HG02610 (cell line): Measurements from ENCODE around the gene NUTM2G.
"Not testable (repeated sequence)": the region's sequence is repeated elsewhere in the genome, so short reads cannot be mapped to it uniquely, and the experiment has no call there.

Experiments used
- ATAC-seq: cut with Tn5 transposase; IDR thresholded peaks from one replicate; pipeline ENCODE4 v1.9.1; 2021; ENCODE audit warnings: mild to moderate bottlenecking, moderate library complexity; ENCODE audit not compliant: unreplicated experiment

The NUTM2G gene, protein sequence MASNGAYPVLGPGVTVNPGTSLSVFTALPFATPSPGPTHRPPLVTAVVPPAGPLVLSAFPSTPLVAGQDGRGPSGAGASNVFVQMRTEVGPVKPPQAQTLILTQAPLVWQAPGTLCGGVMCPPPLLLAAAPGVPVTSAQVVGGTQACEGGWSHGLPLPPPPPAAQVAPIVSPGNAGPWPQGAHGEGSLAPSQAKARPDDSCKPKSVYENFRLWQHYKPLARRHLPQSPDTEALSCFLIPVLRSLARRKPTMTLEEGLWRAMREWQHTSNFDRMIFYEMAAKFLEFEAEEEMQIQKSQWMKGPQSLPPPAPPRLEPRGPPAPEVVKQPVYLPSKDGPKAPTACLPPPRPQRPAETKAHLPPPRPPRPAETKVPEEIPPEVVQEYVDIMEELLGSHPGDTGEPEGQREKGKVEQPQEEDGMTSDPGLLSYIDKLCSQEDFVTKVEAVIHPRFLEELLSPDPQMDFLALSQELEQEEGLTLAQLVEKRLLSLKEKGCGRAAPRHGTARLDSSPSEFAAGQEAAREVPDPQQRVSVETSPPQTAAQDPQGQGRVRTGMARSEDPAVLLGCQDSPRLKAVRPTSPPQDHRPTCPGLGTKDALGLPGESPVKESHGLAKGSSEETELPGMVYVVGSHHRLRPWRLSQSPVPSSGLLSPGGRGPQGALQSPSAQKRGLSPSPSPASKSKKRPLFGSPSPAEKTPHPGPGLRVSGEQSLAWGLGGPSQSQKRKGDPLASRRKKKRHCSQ

DNA sequence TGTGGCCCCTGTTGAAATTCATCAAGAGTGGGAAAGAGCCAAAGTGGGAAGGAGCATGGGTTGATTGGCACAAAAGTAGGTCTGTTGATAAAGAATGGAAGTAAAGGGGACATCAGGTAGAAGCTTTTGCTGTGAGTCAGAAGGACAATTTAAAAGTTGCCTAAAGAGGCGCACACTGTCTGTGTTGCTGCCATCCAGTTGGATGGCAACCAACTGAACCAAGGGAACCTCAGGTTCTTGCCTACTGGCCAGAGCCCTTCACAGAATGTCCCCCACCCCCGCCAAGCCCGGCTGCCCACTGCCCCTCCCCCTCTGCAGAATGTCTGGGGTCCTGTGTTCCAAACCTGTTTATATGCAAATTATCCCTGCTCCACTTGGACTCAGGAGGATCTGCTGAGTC, at the start of gene NUTM2G:
Gene NUTM2G, plus strand, starts transcription at position 301 of the 400 bp plus-strand sequence. CDS start 182 bp downstream, outside the sequence.
- not testable (repeated sequence) for ATAC-seq

DNA sequence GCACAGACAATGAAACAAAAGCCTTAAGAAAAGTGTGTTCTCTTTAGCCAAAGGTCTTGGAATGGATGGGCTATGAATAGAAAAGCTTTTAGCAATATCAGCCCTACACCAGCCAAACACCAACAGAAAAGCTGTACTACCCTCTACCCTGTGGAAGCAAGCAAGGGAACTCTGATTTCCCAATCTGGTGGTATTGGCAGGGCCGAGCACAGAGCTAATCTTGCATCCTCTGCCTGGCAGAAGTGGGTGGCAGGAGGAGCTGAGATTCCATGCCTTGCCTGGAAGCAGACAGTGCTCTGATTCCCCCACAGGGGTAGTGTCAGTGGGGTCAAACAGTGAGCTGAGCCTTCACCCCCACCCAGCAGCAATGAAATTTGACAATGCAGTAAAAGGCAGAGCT, 44.7 kb upstream of the NUTM2G start:
- ATAC-seq: no peak

DNA sequence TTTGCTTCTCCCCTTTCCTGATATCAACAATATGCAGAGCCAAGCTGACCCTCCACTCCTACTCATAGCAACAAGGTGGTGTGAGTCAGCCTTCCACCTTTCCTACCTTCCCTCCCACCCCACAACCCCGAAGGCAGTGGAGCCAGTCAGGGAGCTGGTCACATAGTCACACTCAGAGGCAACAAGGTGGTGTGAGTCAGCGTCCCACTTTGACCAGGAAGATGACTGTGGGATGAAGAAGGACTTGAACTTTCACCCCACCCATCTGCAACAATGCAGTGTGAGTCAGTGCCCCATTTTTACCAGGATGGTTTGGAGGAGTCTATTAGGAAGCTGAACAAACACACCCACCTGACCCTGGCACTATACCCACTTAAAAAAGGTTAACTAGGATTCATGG, 44.2 kb upstream of the NUTM2G start:
- ATAC-seq: no peak

DNA sequence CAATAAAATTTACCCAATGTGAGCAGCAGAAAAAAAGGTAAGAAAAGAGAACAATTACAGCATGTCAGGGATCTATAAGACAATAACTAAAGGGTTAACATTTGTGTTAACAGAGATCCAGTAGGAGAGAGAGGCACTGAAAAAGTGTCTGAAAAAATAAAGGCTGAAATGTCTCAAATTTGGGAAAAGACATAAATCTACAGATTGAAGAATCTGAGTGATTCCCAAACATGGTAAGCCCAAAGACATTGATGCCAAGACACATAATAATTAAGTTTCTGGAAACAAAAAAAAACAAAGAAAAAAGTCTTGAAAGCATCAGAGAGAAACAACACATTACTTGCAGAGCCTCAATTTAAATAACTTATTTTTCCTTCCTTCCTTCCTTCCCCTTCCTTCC, 43.2 kb upstream of the NUTM2G start:
- no peak for ATAC-seq

DNA sequence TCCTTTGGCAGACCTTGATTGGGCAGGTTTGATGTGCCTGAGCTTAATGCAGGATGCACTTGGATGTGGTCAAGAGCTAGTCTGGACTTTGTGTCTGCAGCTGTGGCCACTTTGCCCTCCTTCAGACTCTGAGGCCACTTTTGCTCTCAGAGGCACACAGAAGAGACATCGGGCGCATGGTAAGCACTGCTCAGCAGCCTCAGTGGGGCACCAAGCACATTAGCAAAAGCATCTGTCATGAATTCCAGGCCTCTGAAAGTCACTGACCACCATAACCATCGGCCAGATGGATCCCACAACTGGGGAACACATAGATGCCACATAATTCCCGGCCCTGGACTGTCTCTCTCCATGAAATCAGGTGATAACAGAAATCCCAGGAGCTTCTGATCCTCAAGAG, 40.1 kb upstream of the NUTM2G start:
- no peak for ATAC-seq

DNA sequence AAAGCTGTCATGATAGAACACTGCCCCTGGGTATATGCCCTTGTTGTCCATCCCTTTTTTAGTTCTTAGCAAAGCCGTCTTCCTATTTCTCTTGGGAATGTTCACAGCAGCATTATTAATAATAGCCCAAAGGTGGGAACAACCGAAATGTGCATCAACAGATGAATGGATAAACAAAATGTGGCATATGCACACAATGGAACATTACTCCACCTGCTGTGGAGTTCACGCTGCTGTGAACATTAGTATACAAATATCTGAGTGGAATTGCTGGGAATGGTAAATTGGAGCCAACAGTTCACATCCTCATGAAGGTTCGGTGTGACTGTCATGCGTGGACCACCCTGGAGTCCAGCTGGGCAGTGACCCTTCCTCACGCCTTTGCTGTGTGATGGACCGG, 36.5 kb upstream of the NUTM2G start:
- ATAC-seq: no peak

DNA sequence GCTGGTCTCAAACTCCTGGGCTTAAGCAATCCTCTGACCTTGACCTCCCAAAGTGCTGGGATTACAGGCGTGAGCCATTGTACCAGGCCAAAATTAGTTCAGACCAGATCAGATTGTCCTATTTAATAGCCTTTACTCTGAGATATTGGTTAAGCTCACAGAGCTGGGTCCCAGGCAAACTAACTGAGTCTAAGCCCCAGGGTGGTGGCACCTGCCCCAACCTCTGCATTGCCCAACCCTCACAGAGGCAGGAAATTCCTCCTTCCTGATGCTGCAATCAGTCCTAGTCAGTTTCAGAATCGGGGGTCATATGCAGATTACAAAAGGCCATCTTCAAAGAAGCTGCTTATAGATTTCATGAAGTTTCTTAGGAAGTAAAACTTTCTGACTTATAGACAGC, 28.6 kb upstream of the NUTM2G start:
- ATAC-seq: not testable (repeated sequence)

DNA sequence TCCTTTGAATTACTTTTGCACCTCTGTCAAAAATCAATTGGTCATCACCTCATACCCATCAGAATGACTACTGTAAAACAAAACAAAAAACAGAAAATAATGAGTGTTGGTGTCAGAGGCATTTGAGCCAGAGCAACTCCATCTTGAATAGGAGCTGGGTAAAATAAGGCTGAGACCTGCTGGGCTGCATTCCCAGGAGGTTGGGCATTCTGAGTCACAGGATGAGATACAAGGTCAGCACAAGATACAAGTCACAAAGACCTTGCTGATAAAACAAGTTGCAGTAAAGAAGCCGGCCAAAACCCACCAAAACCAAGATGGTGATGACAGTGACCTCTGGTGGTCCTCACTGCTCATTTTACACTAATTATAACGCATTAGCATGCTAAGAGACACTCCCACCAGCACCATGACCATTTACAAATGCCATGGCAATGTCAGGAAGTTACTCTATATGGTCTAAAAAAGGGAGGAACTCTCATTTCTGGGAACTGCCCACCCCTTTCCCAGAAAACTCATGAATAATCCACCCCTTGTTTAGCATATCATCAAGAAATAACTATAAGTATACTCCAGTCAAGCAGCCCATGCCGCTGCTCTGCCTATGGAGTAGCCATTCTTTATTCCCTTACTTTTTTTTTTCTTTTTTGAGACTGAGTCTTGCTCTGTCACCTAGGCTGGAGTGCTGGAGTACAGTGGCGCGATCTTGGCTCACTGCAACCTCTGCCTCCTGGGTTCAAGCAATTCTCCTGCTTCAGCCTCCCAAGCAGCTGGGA, 23.5 kb upstream of the NUTM2G start:
- not testable (repeated sequence) for ATAC-seq

DNA sequence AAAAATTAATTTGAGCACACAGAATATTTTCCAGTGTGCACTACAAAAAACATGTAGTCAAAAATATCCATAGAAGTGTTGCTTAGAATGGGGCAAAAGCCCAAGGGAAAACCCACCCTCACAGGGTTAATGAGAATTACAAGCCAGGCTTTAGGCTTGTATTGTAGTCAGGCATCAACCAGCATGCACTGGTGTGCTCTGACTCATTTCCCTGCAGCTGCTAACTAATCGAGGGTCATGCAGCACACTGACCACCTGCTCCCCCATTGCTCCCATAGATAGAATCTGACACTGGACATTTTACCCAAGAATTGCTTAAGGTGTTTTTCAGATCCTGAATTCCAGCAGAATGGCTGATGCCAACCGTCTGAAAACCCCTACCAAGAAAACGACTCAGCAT, 20.2 kb upstream of the NUTM2G start:
- not testable (repeated sequence) for ATAC-seq

DNA sequence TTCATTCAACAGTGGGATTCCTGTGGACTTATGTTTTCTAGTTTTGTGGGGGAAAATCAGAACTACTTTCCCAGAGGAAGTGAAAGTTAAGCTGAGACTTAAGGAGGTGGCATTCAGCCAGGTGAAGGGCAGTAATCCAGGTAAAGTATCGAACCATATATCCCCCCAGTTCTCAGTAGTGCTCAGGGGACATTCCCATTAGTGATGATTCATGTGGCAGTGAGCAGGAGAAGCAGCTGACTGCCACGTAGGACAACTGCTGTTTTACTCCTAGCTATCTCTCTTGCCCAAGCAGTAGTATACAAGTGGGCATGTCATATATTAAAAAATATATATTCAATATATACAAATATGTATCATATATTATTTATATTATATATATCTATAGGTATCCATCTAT, 13.1 kb upstream of the NUTM2G start:
- ATAC-seq: not testable (repeated sequence)

DNA sequence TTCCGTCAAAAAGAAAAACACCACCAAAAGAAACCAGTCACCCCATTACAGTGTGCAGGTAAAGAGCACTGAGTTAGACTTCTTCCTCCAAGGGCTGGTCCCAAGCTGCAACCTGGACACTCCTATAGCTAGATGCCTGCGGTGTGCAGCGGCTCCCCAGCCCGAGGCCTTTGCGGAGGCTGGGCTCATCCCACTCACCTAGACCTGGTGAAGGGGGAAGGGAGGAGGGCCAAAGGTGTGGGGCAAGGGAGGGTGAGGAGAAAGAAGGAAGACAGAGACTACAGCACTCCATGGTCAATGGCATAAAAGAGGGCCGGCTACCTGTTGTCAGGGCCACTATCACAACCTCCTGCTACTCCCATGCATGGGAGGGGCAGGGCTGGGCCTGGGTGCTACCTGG, 12.1 kb upstream of the NUTM2G start:
- not testable (repeated sequence) for ATAC-seq

DNA sequence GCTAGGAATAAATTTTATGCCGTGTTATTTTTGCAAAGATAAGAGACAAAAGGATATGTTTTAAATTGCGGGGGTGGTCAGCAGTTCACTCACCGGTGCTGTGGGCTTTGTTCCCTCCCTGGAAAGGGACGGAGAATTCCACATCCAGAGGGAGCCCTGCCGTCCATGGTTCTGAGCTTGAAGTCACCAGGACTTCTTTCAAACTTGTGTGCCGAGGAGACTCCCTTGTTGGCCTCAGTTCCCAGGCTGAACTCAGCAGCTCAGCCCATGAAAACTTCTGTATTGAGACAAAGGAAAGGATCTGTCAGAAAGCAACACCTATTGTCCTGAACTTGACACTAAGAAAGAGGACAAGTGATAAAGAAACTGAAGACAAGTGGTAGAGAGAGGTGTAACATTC, 10.1 kb upstream of the NUTM2G start:
- not testable (repeated sequence) for ATAC-seq

DNA sequence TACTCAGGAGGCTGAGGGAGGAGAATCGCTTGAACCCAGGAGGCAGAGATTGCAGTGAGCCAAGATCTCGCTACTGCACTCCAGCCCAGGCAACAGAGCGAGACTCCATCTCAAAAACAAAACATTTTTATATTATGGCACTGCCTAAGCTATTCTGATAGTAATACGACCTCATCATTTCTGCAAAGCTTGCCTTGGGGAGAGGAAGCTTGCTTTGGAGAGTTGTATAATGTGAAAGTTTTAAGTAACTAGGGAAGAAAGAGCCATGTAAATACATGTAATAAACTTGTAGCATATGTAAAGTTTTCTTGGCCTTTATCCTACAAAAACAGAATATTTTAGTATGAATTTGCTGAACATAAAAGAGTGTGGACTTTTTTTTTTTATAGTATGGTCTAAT, 7.8 kb upstream of the NUTM2G start:
- not testable (repeated sequence) for ATAC-seq

DNA sequence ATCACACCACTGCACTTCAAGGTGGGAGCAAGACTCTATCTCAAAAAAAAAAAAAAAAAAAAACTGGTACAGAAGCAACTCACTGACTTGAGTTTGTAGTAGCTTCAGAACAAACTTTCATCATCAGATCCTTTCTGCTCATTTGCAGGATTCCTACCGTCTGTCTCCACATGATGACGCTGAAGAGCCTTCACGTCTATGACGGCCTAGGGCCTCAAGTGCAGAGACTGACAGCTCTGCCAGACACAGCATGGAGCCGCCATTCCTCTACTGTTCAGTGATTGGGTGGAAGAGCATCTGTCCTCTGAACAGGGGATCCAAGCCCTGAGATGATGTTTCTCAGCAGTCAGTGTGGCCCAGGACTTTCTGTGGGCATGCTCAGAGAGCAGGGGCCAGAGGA, 3.1 kb upstream of the NUTM2G start:
- not testable (repeated sequence) for ATAC-seq

DNA sequence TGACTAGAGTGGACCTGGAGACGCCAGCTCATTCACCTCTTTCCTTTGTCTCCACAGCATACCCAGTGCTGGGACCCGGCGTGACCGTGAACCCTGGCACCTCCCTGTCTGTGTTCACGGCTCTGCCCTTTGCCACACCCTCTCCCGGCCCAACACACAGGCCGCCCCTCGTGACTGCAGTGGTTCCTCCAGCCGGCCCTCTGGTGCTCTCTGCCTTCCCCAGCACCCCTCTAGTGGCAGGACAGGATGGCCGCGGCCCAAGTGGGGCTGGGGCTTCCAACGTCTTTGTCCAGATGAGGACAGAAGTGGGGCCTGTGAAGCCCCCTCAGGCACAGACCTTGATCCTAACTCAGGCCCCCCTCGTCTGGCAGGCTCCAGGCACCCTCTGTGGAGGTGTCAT, 3.0 kb downstream of the NUTM2G start:
- ATAC-seq: not testable (repeated sequence)

DNA sequence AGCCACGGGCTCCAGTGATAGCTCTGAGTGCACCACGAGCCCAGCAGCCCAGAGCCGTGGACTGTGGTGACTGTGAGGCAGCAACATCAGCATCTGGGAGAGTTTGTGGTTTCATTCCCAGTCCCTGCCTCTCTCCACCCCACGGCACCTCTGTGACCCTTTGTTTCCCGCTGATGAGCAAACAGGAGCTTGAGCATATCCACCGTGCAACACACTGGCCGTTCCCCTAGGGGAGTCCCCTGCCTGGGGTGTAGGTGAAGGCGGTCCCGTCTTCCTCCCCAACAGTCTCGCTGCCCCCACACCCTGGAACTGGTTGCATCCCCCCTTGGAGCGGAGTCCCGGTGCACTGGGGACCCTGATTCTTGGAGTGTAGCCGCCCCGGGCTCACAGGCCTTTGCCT, 5.5 kb downstream of the NUTM2G start:
- ATAC-seq: not testable (repeated sequence)

DNA sequence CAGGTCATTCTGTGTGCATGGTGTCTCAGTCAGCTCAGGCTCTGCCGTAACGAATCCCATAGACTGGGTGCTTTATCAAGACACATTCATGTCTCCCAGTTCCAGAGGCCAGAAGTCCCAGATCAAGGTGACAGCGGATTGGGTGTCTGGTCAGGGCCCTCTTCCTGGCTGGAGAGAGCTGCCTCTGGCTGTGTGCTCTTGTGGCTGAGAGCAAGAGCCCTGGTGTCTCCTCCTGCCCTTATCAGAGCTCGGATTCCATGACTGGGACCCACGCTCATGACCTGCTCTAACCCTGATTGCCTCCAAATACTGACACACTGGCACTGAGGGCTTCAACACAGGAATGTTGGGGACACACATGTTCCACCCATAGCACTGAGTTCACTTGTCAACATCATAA, 6.1 kb downstream of the NUTM2G start:
- ATAC-seq: not testable (repeated sequence)

DNA sequence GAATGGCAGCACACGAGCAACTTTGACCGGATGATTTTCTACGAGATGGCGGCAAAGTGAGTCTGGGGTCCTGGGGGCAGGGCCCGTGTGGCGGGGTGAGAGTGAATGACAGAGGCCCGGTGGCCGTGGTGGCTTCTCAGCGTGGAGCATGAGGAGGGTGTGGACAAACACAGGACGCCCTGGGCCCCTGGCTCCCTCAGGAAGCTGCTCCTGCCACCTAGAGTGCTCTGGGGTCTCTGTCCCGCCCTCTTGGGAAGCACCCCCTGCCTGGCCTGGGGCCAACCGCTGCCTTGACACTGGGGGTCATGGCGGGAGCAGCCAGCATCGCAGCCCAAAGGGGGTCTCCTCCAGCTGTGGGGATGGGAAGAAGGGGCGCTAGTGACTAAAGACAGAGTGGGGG, 6.8 kb downstream of the NUTM2G start:
- not testable (repeated sequence) for ATAC-seq

DNA sequence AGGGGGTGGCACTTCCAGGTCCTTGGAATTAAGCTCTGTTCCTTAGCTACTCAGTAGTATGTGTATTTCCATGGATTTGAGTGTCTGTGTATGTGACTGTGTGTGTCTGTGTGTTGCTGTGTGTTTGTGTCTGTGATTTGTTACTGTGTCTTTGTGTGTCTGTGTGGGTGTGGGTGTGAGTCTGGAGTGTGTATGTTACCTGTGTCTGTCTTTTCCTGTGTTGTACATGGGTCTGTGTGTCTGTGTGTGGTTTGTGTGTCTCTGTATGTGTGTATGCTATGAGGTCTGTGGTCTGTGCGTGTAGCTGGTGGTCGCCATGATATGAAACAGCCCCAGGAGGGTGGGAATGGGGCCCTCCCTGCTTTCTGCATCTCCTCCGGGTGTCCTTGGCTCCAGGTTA, 8.8 kb downstream of the NUTM2G start:
- ATAC-seq: not testable (repeated sequence)

DNA sequence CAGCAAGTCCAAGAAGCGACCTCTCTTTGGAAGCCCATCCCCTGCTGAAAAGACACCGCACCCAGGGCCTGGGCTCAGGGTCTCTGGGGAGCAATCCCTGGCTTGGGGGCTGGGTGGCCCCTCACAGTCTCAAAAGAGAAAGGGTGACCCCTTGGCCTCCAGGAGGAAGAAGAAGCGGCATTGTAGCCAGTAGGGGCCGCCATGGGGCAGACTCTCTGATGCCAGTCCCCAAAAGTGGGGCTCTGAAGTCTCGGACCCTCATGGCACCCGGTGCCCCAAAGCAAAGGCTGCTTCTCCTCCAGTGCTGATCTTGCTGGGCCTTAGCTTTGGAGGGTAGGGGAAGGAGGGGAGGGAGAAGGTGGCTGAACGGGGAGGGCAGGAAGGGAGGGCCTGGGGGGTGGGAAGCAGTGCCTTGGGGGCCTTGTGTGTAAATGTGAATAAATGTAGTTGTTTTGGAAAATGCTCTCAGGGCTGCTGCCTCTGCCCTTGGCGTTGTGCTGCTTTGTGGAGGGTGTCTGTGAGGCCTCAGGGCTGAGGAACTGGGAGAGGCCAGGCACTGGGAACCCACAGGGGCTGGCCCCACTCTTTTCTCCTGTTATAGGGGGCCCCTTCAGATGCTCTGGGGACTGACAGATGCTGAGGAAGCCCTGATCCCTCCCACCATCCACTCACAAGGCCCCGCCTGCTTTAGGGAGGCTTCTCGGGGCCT, 10.5 kb downstream of the NUTM2G start:
- not testable (repeated sequence) for ATAC-seq

DNA sequence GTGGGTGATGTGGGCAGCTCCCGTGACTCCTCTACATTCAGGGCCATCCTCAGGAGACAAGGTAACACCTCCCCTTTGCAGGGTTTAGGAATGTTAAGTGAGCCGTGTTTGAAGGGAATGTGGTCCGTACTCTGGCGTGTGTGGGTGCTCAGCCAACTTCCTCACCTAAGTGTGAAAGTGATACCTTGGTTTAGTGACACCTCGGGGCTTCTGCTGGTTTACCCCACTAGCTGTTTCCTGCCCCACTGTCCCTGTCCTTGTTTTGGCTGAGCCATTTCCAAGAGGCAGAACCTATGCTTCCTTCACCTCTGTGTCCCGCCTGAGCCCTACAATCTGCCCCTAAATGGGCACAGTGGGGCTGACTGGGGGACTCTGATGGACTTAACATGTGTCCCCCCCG, 12.3 kb downstream of the NUTM2G start:
- ATAC-seq: not testable (repeated sequence)
